ENCODE results near the gene UCHL3.

GRCh38 chr13:75596657-75597182 lies 47.1 kb downstream of the UCHL3 start:
- TF ChIP-seq CTCF (optimal IDR thresholded peaks at IDR 0.05 in 1 of 3, IDR thresholded peaks at IDR 0.05 in 1 of 3, conservative IDR thresholded peaks at IDR 0.05 in 1 of 3; ENCODE audit: extremely low read depth in 1 of 3, insufficient read depth in 2 of 3, low read length in 3 of 3) (no peak), EZH2 (IDR thresholded peaks at IDR 0.05; ENCODE audit: low read length) (no peak)

Measured in keratinocyte (primary cell).